GM19240 (cell line): ENCODE measurements around the gene IL12A.

Experiments used
- DNase-seq: peaks from one replicate; pipeline ENCODE4 v3.0.0; 2011; ENCODE audit warnings: low spot score; ENCODE audit not compliant: insufficient read length

Gene IL12A

GRCh38 chr3:159989973-159990846 is 1.6 kb downstream of the IL12A start:
- no peak for DNase-seq

DNA sequence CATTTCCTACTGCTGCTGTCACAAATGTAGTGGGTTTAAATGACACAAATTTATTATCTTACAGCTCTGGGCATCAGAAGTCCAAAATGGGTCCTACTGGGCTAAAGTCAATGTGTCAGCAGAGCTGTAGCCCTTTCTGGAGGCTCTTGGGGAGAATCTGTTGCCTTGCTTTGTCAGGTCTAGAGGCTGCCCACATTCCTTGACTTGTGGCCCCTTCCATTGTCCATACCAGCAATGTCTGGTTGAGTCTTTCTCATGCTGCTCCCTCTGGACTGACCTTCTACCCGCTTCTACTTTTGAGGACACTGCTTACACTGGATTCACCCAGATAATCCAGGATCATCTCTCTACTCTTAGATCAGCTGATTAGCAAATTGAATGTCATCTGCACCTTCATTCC is 3.0 kb downstream of the IL12A start:
- DNase-seq: no peak

DNA sequence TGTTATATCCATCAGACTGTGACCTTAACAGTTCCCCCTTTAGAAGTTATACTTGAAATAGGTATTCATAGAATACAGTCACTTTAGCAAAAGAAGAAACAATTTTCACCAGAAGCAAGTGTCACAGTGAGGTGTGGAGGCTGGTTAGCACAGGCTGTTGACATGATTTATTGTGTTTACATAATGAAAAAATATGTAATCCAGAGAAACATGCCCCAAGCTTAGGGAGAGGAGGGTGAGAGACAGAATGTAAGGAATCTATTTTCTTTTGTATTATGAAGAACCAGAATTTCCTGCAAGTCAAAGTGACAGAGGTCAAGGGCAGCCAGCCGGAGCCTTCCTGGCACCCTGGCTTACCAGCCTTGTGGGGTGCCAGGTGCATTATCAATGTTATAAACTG is 4.0 kb downstream of the IL12A start:
- DNase-seq: no peak

GRCh38 chr3:159994182-159994581 is 5.5 kb downstream of the IL12A start:
- no peak for DNase-seq

DNA sequence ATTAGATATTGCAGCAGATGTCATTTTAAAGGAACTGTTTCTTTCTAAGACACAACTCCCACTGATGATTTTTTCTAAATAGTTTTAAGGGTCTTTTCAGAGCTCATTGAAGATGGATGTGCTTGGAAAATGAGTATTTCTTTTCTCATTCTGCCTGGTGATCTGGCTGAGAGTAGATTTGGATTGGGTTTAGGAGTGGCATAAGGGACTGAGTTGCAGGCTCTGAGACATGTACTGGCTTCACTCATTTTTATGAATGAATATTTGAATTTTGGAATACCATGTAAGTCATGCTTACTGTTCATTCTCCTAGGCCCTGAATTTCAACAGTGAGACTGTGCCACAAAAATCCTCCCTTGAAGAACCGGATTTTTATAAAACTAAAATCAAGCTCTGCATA is 6.5 kb downstream of the IL12A start:
- no peak for DNase-seq

DNA sequence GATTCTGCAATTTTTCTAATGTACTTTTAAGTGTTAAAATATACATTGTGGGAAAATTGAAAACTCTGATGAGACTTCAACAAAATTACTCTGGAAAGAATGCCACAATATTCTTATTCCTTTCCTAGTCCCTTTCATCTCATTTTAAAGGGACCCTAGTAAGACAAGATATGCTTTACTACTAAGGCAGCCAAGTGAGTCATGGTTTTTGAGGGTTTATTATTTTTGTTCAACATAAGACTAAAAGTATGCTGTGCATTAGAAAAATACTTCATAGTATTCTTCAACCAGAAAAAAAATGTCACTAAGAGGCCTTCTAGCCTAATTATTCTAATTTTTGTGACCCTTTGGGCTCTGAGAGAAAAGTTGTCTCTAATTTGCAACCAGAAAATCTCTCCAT is 7.4 kb downstream of the IL12A start:
- no peak for DNase-seq

DNA sequence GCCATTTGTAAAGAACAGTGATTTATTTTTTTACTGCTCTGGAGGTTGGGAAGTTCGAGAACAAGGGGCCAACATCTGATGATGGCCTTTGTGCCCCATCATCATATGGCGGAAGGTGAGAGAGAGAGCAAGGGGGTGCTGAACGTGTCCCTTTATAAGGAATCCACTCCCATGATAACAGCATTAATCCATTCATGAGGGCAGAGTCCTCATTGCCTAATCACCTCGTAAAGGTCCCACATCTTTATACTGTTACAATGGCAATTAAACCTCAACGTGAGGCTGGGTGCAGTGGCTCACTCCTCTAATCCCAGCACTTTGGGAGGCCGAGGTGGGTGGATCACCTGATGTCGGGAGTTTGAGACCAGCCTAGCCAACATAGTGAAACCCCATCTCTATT is 8.3 kb downstream of the IL12A start:
- no peak for DNase-seq

- DNase-seq: no peak
These were observed 12.6 kb downstream of the IL12A start for GRCh38 chr3:160001148-160001760.

GRCh38 chr3:160001850-160002623 is 13.4 kb downstream of the IL12A start:
- DNase-seq: no peak

DNA sequence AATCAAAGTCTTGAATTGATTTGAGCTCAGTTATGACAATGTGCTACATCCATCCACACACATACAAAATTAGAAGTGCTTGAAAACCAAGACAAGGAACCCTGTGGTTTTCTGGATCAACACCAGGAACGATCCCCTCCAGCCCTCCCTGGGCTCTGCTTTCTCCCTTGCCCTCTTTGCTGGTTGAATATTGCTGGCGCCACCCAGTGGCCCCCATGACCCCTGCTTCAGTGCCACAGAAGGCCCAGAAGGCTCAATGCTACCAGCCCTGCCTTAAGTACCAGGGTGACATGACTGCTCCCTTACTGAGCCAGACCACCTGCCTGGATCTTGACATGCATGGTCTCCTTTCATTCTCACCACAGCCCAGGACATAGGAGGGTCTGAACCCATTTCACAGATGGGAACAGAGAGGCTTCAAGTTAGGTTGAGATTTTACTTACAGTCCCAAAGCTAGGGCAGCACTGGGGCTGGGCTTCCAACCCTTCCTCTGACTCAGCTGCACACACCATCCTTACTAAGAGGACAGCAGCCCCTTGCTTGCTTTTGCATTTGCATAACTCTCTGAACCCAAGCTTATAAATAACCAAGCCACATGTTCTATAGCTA is 15.0 kb downstream of the IL12A start:
- no peak for DNase-seq

DNA sequence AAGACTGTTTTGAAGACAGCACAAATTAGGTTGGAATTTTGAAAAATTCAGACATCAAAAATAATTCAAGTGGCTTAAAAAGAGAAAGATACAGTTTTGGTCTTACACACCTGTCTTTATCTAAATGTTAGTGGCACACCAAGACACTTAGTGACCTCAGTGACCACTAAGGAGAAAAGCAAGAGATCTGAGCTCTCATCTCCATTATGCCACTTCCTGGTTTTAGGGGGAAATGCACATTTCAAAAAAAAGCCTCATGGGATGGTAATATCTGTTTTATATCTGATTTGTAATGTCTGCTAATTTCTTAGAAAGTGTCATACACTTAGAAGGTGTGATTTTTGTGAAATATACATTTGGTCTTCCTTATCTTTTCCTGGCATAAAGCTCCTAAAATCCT is 16.4 kb downstream of the IL12A start:
- DNase-seq: no peak

DNA sequence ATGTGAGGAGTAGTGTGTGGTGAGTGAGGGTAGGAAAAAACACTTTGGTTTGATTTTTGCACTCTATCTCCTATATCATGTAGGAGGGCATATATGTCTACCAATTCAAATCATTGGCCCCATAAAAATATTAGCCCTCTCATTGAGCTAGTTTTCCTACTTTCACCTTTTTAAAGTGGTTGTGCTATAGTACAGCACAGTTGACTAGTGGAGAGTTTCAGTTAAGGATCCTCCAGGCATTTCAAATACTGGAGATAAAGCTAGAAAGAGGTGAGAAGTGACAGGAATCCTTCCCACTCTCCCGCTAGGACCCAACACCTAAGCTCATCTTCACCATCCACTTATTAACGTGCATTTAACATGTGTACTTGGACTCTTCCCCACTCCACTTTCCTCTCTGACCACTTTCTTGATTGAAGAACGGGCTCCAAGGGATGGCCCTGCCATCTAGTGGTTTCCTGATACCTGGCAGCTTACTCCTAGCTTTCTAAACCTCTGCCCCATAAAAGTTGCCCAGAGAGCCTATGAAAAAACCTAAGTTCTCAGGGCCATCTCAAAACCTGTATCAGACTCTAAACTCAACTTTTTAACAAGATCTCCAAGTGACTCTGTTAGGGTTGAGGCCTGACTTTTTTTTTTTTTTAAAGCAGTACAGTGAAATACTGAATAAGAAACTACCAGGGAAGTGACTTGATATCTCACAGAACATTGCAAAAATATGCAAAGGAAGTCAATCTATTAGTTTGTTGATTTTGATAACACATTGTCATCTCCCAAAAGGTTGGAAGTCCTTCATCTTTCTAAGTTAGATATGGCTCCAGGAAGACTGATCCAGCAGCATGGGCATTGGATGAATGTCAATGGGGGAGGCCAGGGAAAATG is 17.9 kb downstream of the IL12A start:
- DNase-seq: no peak

DNA sequence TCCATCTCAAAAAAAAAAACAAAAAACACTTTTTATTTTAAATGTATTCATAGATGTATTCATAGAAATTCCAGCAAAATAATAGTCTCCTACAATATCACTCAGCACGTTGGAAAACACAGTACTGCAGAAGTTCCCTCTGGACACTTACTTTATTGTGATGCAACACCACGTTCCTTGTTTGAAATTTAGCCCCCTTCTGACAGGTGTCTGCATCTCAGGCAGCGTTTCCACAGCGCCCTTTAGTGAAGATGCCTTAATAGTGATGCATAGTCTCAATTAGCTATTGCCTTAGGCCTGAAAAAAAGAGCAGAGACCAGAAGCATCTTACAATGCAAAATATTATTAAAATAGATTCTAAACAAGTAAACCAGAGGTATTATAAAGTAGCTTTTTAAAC is 20.3 kb downstream of the IL12A start:
- DNase-seq: no peak

- DNase-seq: no peak
These were observed 20.9 kb downstream of the IL12A start for GRCh38 chr3:160009525-160009924.

DNA sequence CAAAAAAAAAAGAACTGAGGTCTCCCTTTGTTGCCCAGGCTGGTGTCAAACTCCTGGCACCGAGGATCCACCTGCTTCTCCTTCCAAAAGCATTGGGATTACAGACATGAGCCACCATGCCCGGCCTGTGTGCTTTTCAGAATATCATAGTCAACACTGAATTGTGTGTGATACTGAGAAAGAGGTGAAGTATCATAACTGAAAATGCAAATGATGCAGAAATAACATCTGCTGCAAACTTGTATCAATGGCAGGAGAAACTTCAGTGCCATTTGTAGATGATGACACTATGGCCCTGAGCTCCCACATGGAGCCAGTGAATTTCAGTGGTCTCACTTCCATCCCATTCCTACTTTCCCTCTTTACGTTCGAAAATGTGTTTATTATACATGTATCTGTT is 21.9 kb downstream of the IL12A start:
- DNase-seq: peak; percentile 37

- peak; percentile 44 for DNase-seq
These were observed 23.5 kb downstream of the IL12A start for GRCh38 chr3:160012108-160012507.

DNA sequence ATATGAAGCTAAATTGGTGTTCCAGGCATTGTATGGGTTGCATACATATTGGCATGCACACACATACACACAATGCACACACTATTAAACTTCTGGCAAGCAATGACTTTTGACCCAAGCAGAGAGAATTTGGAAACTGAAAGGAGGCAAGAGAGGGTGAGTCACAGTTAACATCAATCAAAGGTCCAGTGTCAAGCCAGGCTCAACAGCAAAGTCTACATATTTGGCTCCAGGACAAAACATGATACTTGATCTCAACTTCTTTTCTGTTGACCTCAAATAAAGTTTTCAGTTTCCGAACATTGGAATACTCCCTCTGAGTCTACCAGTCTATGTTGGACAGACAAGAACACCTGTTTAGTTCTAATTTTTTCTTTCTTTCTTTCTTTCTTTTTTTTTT is 28.3 kb downstream of the IL12A start:
- no peak for DNase-seq

GRCh38 chr3:160018959-160019358 is 30.3 kb downstream of the IL12A start:
- DNase-seq: no peak

DNA sequence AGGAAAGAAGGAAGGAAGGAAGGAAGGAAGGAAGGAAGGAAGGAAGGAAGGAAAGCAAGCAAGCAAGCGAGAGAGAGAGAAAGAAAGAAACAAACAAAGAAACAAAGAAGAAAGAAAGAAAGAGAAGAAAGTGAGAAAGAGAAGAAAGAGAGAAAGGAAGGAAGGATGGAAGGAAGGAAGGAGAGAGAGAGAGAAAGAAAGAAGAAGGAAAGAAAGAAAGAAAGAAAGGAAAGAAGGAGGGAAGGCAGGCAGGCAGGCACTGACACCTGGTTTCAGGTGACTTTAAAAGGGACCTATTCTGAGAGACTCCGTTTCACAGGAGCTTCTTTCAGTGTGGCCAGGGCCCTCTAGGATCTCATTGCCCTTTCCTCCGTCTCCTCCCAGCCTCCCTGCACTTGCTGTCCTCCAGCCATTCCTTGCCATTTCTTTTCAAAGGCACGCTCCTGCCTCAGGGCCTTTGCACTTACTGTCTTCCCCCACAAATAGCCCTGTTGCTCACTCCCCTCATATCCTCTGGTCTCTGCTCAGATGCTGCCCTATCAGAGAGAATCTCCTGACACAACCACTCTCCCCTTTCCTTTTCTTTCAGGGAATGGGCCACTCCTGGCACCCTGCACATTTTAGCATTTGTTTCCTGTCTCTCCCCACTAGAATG is 31.5 kb downstream of the IL12A start:
- DNase-seq: no peak

GRCh38 chr3:160022068-160022467 is 33.4 kb downstream of the IL12A start:
- no peak for DNase-seq
